IMR-90 (cell line): Measurements from ENCODE around the gene CTRB1. TPM values are rescaled to one million over a fixed set of nuclear protein-coding genes. Genes with fewer than 3 reads are reported as not detected.
A peak's percentile ranks its signal among the peaks of the same experiment; 100 is the strongest.

ENCODE experiments used
- ATAC-seq: fragments of 200-7000 bp; cut with Tn5 transposase; 2 replicates; pipeline ENCODE4 v1.9.1; 2020; ENCODE audit warnings: low read depth, mild to moderate bottlenecking, moderate library complexity
- BruUV-seq: library from RNA; stranded (reverse); fragments of 400-500 nt; replicated peaks from 2 replicates; lab custom pipeline; 2021; lab: Mats Ljungman, UMichigan
- CTCF ChIA-PET: fragments of 300-600 bp; formaldehyde crosslinking; extraction: SDS; loops from one replicate; lab custom pipeline; 2021; ENCODE audit warnings: antibody characterized with exemption; lab: Yijun Ruan, JAX
- POLR2A ChIA-PET: fragments of 300-600 bp; sonication (Branson Sonifier 250); formaldehyde crosslinking; loops from one replicate; lab custom pipeline; 2022; ENCODE audit warnings: antibody characterized with exemption; ENCODE audit not compliant: unreplicated experiment; lab: Charles Lee
- DNase-seq: peaks from one replicate; pipeline ENCODE4 v3.0.0; 2013
- H2AFZ ChIP-seq: replicated peaks from 2 replicates; pipeline ENCODE3; 2013; ENCODE audit warnings: low read length, mild to moderate bottlenecking; ENCODE audit not compliant: poor library complexity
- H2AK5ac ChIP-seq: 2 replicates; pipeline ENCODE4 v1.6.1; 2013; ENCODE audit warnings: low read depth, low read length, inconsistent platforms
- H2AK9ac ChIP-seq: replicated peaks from 2 replicates; pipeline ENCODE3; 2013; ENCODE audit warnings: mild to moderate bottlenecking, low read depth, low read length, moderate library complexity; ENCODE audit not compliant: poor library complexity
- H2BK120ac ChIP-seq: 2 replicates; pipeline ENCODE4 v1.6.1; 2013; ENCODE audit warnings: low read depth, low read length, inconsistent platforms
- H2BK15ac ChIP-seq: 3 replicates; pipeline ENCODE4 v1.6.1; 2013; ENCODE audit warnings: low read depth, low read length, inconsistent platforms
- H2BK20ac ChIP-seq: 2 replicates; pipeline ENCODE4 v1.6.1; 2013; ENCODE audit warnings: low read depth, mild to moderate bottlenecking, inconsistent platforms, low read length, moderate library complexity
- H2BK5ac ChIP-seq: 2 replicates; pipeline ENCODE4 v1.6.1; 2013; ENCODE audit warnings: mild to moderate bottlenecking, low read depth, low read length, inconsistent platforms; ENCODE audit not compliant: poor library complexity, severe bottlenecking
- H3K14ac ChIP-seq: replicated peaks from 2 replicates; pipeline ENCODE4 v1.6.1; 2013; ENCODE audit warnings: low read depth, low read length, inconsistent platforms
- H3K18ac ChIP-seq: 2 replicates; pipeline ENCODE4 v1.6.1; 2013; ENCODE audit warnings: low read depth, low read length, control low read depth
- H3K23ac ChIP-seq: 2 replicates; pipeline ENCODE4 v1.6.1; 2013; ENCODE audit warnings: low read depth, low read length, inconsistent platforms
- H3K27ac ChIP-seq: 2 replicates; pipeline ENCODE4 v1.5.1; 2013; ENCODE audit warnings: mild to moderate bottlenecking, control low read depth, low read length; ENCODE audit not compliant: insufficient read depth
- H3K27me3 ChIP-seq: 2 replicates; pipeline ENCODE4 v1.6.1; 2013; ENCODE audit warnings: low read length; ENCODE audit not compliant: control insufficient read depth, insufficient read depth
- H3K36me3 ChIP-seq: 2 replicates; pipeline ENCODE4 v1.6.1; 2013; ENCODE audit warnings: low read length, mixed read lengths; ENCODE audit not compliant: control insufficient read depth, insufficient read depth
- H3K4ac ChIP-seq: 2 replicates; pipeline ENCODE4 v1.6.1; 2013; ENCODE audit warnings: low read depth, low read length, inconsistent platforms
- H3K4me1 ChIP-seq: 2 replicates; pipeline ENCODE4 v1.6.1; 2013; ENCODE audit warnings: low read length, mixed read lengths; ENCODE audit not compliant: control insufficient read depth, insufficient read depth
- H3K4me2 ChIP-seq: 2 replicates; pipeline ENCODE4 v1.6.1; 2013; ENCODE audit warnings: low read depth, mild to moderate bottlenecking, control low read depth, low read length, moderate library complexity
- H3K4me3 ChIP-seq: 2 replicates; pipeline ENCODE4 v1.5.1; 2013; ENCODE audit warnings: low read depth, mild to moderate bottlenecking, control low read depth, low read length, moderate library complexity; ENCODE audit not compliant: insufficient read depth
- H3K56ac ChIP-seq: 2 replicates; pipeline ENCODE4 v1.6.1; 2013; ENCODE audit warnings: low read length, inconsistent platforms; ENCODE audit not compliant: insufficient read depth; ENCODE audit errors: extremely low read depth
- H3K79me1 ChIP-seq, 2 experiments: 2 replicates each; pipeline ENCODE4 v1.6.1; 2013; ENCODE audit warnings: low read length in 2 of 2, inconsistent platforms in 1 of 2, low read depth in 1 of 2
- H3K9ac ChIP-seq: 2 replicates; pipeline ENCODE4 v1.6.1; 2013; ENCODE audit warnings: low read depth, low read length, control low read depth
- H3K9me1 ChIP-seq: 2 replicates; pipeline ENCODE4 v1.6.1; 2013; ENCODE audit warnings: low read length, inconsistent platforms; ENCODE audit not compliant: insufficient read depth
- H3K9me3 ChIP-seq: 2 replicates; pipeline ENCODE4 v1.6.1; 2013; ENCODE audit warnings: low read length; ENCODE audit not compliant: control insufficient read depth, insufficient read depth
- H4K20me1 ChIP-seq: 2 replicates; pipeline ENCODE4 v1.6.1; 2013; ENCODE audit warnings: low read length, inconsistent platforms; ENCODE audit not compliant: insufficient read depth
- H4K5ac ChIP-seq: 2 replicates; pipeline ENCODE4 v1.6.1; 2013; ENCODE audit warnings: mild to moderate bottlenecking, low read depth, low read length, control low read depth
- H4K8ac ChIP-seq, 2 experiments: 2 replicates each; pipeline ENCODE4 v1.6.1; 2013; ENCODE audit warnings: low read depth in 2 of 2, low read length in 2 of 2, control low read depth in 1 of 2, inconsistent platforms in 1 of 2
- H4K91ac ChIP-seq: 2 replicates; pipeline ENCODE4 v1.6.1; 2013; ENCODE audit warnings: low read depth, low read length, inconsistent platforms; ENCODE audit not compliant: insufficient read depth
- BHLHE40 ChIP-seq: fragments of 150-350 bp; IDR thresholded peaks from 2 replicates; pipeline ENCODE4 v1.6.1; 2016; ENCODE audit warnings: mild to moderate bottlenecking, low read depth, low read length
- CHD1 ChIP-seq: IDR thresholded peaks from 2 replicates; pipeline ENCODE4 v1.6.1; 2012; ENCODE audit warnings: low read depth, low read length, improper control_type of control experiment
- FOS ChIP-seq: fragments of 150-350 bp; IDR thresholded peaks from 2 replicates; pipeline ENCODE4 v1.6.1; 2016; ENCODE audit warnings: low read depth, low read length
- WGBS, 2 experiments: methylation state at CpG; one replicate each; pipeline versions ENCODE4 v1.1.5 to v1.1.7; 2013; ENCODE audit warnings: missing lambda C conversion rate in 2 of 2; ENCODE audit not compliant: insufficient read length in 1 of 2; ENCODE audit errors: extremely low coverage in 2 of 2; 5-methylcytosine and 5-hydroxymethylcytosine counted together
- dilution Hi-C: fragments of 300-500 bp; cut with HindIII; formaldehyde crosslinking; loops from one replicate; pipeline ENCODE4 v1.14.3; 2018; ENCODE audit warnings: low sequenced_read_pairs; ENCODE audit not compliant: unreplicated experiment
- in situ Hi-C: fragments of 300-500 bp; cut with MboI; formaldehyde crosslinking; loops from 3 replicates; pipeline ENCODE4 v1.14.3; 2019; ENCODE audit warnings: low sequenced_read_pairs, inconsistent platforms, mixed read lengths
- intact Hi-C: fragments of 100-400 bp; cut with micrococcal nuclease; formaldehyde crosslinking; loops from 2 replicates; pipeline ENCODE4 v1.10.0; 2022
- polyA plus RNA-seq, 3 experiments: library from polyadenylated mRNA; depleted of rRNA; stranded (reverse); fragments of >200 nt; gene quantifications; 2 replicates each; pipeline ENCODE4 v1.2.3, GENCODE V29; 2012; ENCODE audit warnings: low replicate concordance in 1 of 3
- total RNA-seq: library from RNA; depleted of rRNA; stranded (reverse); fragments of >200 nt; gene quantifications from 2 replicates; pipeline ENCODE4 v1.2.3, GENCODE V29; 2012

Gene CTRB1
- total and polyA plus RNA-seq, 2 of the 4 experiments (the other 2 are of a cell fraction), result not detected

GRCh38 chr16:75267631-75268264 lies 49.0 kb downstream of the CTRB1 start:
- Histone ChIP-seq H3K56ac (no peak overlapping the region), H3K4me3 (no peak overlapping the region), H3K9me1 (peaks cover 25% of the 10 kb centered on the region), H4K5ac (no peak overlapping the region), H2AK5ac (peak overlapping the region; percentile 35), H4K8ac (no peak overlapping the region), H3K4me1 (peaks cover 31% of the 10 kb centered on the region), H2BK5ac (no peak overlapping the region), H3K4me2 (no peak overlapping the region), H3K4ac (no peak overlapping the region), H3K27ac (no peak overlapping the region), H3K9ac (no peak overlapping the region), H3K9me3 (no peaks in the 10 kb centered on the region), H3K14ac (no peak overlapping the region), H2BK20ac (no peak overlapping the region), H3K23ac (no peak overlapping the region), H2AK9ac (peak overlapping the region; percentile 72), H2AFZ (no peak overlapping the region), H4K20me1 (peaks cover 23% of the 10 kb centered on the region), H4K91ac (no peak overlapping the region), H3K27me3 (no peaks in the 10 kb centered on the region), H2BK120ac (no peak overlapping the region), H3K18ac (no peak overlapping the region), H3K79me1 (peaks cover 5 to 36% of the 10 kb centered on the region in 2 experiments; a peak in 3 of 4 replicates), H3K36me3 (no peaks in the 10 kb centered on the region), H2BK15ac (no peak overlapping the region)
- intact Hi-C loops (no loop called here), in situ Hi-C loops (no loop called here), dilution Hi-C loops (no loop called here)
- BruUV-seq, result no TSS peak
- TF ChIP-seq FOS (0 out of 2 replicates have a peak, but pooled peaks have one; percentile 33), BHLHE40 (no peak), CHD1 (no peak)
- CTCF ChIA-PET, result no interaction called here
- ATAC-seq (0 out of 2 replicates have a peak, but pooled peaks have one; percentile 2), DNase-seq (peak; percentile 53)
- POLR2A ChIA-PET, result interaction anchor here (0.6 kb wide), 1 partner anchor 23 kb away, joined by 5 read pairs; no protein-coding TSS in a partner anchor
- 80% methylated on average over 1 of the region's 10 CpGs; no CpG with 5 or more reads in 1 of the 2 experiments for WGBS, 2 experiments
